Measurements from ENCODE around the gene TK2. TPM values are rescaled to one million over a fixed set of nuclear protein-coding genes. Genes with fewer than 3 reads are reported as not detected.

The TK2 gene
- total RNA-seq, 1 donor from 2014 or later = 28.5 TPM

DNA sequence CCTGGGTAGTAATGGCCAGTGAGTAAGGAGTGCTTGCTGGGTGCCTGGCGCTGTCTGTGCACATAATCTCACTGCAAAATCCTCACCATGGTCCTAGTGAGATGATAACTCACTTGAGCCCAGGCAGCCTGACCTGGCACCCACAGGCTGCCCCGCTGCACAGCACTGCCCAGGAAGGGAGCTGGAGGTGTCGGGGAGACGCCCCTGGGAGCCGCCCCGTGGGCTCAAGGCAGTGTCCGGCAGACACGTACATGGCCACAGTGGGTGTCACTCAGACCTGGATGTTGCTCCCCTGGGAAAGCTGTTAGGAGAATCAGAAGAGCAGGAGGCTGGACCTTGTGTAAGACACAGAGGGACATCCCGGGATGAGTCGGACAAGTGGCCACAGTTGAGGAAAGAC lies 78.7 kb downstream of the TK2 start:
- Mint-ChIP-seq H3K4me3 (no peak overlapping the region), H3K4me1 (no peaks in the 10 kb centered on the region), H3K27ac (no peak overlapping the region), H3K36me3 (peaks cover under 1% of the 10 kb centered on the region), H3K9me3 (peaks cover 2% of the 10 kb centered on the region), H3K27me3 (ENCODE audit: low read depth) (peaks cover 16% of the 10 kb centered on the region)
- TF ChIP-seq, protein P1, sequence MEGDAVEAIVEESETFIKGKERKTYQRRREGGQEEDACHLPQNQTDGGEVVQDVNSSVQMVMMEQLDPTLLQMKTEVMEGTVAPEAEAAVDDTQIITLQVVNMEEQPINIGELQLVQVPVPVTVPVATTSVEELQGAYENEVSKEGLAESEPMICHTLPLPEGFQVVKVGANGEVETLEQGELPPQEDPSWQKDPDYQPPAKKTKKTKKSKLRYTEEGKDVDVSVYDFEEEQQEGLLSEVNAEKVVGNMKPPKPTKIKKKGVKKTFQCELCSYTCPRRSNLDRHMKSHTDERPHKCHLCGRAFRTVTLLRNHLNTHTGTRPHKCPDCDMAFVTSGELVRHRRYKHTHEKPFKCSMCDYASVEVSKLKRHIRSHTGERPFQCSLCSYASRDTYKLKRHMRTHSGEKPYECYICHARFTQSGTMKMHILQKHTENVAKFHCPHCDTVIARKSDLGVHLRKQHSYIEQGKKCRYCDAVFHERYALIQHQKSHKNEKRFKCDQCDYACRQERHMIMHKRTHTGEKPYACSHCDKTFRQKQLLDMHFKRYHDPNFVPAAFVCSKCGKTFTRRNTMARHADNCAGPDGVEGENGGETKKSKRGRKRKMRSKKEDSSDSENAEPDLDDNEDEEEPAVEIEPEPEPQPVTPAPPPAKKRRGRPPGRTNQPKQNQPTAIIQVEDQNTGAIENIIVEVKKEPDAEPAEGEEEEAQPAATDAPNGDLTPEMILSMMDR (IDR thresholded peaks at IDR 0.05; ENCODE audit: unreplicated experiment) = no peak
- no peak for DNase-seq (ENCODE audit: low spot score in 2 of 2, unreplicated experiment in 2 of 2)

DNA sequence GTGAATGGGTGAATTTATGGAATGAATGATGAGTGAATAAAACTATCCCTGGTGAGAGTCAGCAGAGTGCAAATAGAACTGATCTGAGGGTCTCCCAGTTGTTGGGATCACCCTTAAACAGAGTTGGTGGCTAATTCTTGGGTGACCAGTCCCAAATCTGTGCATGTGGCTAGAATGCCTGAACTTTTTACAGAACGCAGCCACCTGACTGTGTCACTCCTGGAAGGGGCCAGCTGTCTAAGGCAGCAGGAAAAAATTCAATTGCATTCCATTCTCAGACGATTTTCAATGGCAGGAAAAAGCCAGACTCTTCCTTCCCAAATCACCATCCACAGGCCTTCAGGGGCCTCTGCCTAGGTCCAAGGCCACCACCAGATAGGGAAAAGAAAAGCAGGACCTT lies 79.4 kb downstream of the TK2 start:
- Mint-ChIP-seq H3K4me3 (no peak overlapping the region), H3K4me1 (no peaks in the 10 kb centered on the region), H3K27ac (no peak overlapping the region), H3K27me3 (ENCODE audit: low read depth) (peaks cover 18% of the 10 kb centered on the region), H3K36me3 (peaks cover 1% of the 10 kb centered on the region), H3K9me3 (peaks cover 4% of the 10 kb centered on the region)
- TF ChIP-seq, protein P1 (IDR thresholded peaks at IDR 0.05; ENCODE audit: unreplicated experiment) = no peak
- DNase-seq (ENCODE audit: low spot score in 2 of 2, unreplicated experiment in 2 of 2) = no peak

DNA sequence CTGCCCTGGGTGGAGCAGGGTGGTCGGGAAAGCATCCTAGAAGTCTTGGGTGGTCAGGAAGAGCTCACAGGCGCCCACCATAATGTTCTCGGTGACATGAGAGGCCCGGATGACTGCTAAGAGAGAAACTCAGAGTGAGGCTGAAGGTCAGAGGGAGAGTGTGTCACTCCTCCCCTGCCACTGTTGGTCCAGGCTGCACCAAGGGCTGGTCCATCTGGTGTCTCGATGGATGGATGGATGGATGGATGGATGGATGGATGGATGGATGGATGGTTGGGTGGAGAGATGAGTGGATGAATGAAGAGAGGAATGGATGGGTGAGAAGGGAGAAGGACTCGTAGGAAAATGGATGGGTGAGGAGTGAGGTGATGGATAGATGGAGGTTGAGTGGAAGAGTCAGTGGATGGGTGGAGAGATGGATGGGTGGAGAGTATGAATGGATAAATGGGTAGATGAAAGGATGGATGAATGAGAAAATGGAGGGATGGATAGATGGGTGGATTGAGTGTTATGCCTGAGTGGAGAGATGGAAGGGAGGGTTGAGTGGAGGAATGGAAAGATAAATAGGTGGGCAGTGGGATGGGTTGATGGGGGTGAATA lies 79.9 kb downstream of the TK2 start:
- DNase-seq (ENCODE audit: low spot score in 2 of 2, unreplicated experiment in 2 of 2) = no peak
- no peak overlapping the region for H3K4me3 Mint-ChIP-seq
- H3K9me3 Mint-ChIP-seq = peaks cover 4% of the 10 kb centered on the region
- H3K4me1 Mint-ChIP-seq = no peaks in the 10 kb centered on the region
- H3K27ac Mint-ChIP-seq = no peak overlapping the region
- peaks cover 20% of the 10 kb centered on the region for H3K27me3 Mint-ChIP-seq (ENCODE audit: low read depth)
- TF ChIP-seq, protein P1 (IDR thresholded peaks at IDR 0.05; ENCODE audit: unreplicated experiment) = no peak
- peaks cover 1% of the 10 kb centered on the region for H3K36me3 Mint-ChIP-seq

DNA sequence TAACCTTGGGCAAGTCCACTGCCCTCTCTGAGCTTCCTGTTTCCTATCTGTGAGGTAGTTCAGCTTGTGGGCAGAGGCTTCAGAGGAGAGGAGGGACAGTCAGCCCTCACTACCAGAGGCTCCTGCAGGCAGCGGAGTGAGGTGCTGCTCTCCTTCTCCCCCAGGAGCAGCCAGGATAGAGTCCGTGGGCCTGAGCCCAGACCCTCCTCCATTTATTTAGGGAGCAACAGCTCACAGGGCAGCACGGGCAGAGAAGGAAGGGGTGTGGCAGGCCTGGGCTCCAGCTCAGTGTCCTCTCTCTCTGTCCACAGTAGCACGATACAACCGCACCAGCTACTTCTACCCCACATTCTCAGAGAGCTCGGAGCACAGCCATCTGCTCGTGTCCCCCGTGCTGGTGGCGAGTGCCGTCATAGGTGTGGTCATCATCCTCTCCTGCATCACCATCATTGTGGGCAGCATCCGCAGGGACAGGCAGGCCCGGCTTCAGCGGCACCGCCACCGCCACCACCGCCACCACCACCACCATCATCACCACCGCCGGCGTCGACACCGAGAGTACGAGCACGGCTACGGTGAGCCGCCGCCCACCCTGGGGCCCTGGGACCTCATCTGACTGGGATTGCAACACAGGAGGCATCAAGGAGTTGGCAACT lies 80.5 kb downstream of the TK2 start:
- no peaks in the 10 kb centered on the region for H3K4me1 Mint-ChIP-seq
- H3K36me3 Mint-ChIP-seq = peaks cover 1% of the 10 kb centered on the region
- H3K27me3 Mint-ChIP-seq (ENCODE audit: low read depth) = peaks cover 18% of the 10 kb centered on the region
- no peak overlapping the region for H3K27ac Mint-ChIP-seq
- no peak overlapping the region for H3K4me3 Mint-ChIP-seq
- TF ChIP-seq, protein P1 (IDR thresholded peaks at IDR 0.05; ENCODE audit: unreplicated experiment) = no peak
- no peak for DNase-seq (ENCODE audit: low spot score in 2 of 2, unreplicated experiment in 2 of 2)
- peaks cover 4% of the 10 kb centered on the region for H3K9me3 Mint-ChIP-seq

DNA sequence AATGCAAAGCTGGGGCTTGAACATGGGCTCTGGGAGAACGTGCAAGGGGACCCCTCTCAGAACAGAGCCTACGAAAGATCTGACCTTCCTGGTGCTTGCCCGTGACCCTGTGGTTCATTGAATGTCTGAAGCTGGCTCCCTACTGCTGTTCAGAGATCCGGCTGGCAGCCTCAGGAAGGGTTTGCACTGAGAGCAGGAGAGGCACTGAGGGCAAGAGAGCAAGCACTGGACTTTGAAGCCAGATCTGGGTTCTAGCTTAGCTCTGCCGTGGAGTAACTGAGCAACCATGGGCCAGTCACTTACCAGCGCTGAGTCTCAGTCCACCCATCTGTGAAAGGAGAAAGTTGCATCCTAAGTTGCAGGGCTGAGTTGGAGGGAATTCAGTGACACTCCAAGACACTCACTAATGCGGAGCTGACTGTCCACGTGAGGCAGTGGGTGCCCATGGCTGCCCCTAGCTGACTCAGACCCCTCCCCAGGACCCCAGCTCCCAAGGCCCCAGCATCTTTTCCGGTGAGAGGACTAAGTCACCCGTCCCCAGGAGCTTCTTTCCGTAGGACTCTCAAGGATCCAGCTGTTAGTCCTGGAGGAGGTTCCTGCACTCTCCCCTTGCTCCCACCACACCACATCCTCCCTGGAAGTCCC lies 81.5 kb downstream of the TK2 start:
- Mint-ChIP-seq H3K27me3 (ENCODE audit: low read depth) (peaks cover 25% of the 10 kb centered on the region), H3K36me3 (peaks cover 1% of the 10 kb centered on the region), H3K4me3 (no peak overlapping the region), H3K4me1 (no peaks in the 10 kb centered on the region), H3K27ac (no peak overlapping the region), H3K9me3 (peaks cover 6% of the 10 kb centered on the region)
- DNase-seq (ENCODE audit: low spot score in 2 of 2, unreplicated experiment in 2 of 2) = no peak
- TF ChIP-seq, protein P1 (IDR thresholded peaks at IDR 0.05; ENCODE audit: unreplicated experiment) = no peak
